ENCODE data around the gene CDC25A.
"Not testable (repeated sequence)": the region's sequence is repeated elsewhere in the genome, so short reads cannot be mapped to it uniquely, and the experiment has no call there.

Gene CDC25A

DNA sequence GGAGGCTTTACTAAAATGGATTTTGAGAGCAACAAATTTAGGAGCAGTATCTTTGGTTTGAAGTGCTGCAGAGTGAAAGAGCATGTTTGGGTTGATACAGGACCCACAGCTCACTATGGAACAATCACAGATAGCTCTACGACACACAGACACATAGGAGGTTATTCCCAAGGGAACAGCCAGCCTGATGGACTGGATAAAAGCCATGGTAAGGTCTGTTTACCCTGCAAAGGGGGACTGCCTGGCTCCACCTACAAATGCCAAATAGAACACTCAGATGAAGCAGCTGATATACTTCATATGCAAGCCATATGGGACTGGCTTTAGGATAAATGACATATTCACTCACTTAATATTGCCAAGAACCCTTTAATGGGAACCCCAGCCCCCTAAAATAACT is 75.4 kb downstream of the CDC25A start:
- no peaks in the 10 kb centered on the region for H4K20me1 ChIP-seq
- H3K9ac ChIP-seq: peak overlapping the region; percentile 1 to 67 (median 48); a peak in 17 of 22 replicates
- H3K27ac ChIP-seq: peak overlapping the region in 10 of 11 experiments; percentile 6 to 74 (median 53); a peak in 18 of 22 replicates
- no peak for TF ChIP-seq Cebpa-rat (IDR thresholded peaks at IDR 0.05)
- H3K36me3 ChIP-seq: peaks cover 0 to 12% (median 0%) of the 10 kb centered on the region in 11 experiments; a peak in 3 of 22 replicates
- H3K4me3 ChIP-seq: peak overlapping the region in 6 of 10 experiments; percentile 6 to 45 (median 32); a peak in 7 of 20 replicates
- H3K4me2 ChIP-seq: peak overlapping the region; percentile 74 to 88 (median 79)
- peaks cover 15 to 38% (median 21%) of the 10 kb centered on the region in 10 experiments for H3K4me1 ChIP-seq
- no peaks in the 10 kb centered on the region for H3K27me3 ChIP-seq
- H3K9me3 ChIP-seq (replicated peaks in 1 of 11): peaks cover 26 to 38% (median 32%) of the 10 kb centered on the region in 11 experiments

DNA sequence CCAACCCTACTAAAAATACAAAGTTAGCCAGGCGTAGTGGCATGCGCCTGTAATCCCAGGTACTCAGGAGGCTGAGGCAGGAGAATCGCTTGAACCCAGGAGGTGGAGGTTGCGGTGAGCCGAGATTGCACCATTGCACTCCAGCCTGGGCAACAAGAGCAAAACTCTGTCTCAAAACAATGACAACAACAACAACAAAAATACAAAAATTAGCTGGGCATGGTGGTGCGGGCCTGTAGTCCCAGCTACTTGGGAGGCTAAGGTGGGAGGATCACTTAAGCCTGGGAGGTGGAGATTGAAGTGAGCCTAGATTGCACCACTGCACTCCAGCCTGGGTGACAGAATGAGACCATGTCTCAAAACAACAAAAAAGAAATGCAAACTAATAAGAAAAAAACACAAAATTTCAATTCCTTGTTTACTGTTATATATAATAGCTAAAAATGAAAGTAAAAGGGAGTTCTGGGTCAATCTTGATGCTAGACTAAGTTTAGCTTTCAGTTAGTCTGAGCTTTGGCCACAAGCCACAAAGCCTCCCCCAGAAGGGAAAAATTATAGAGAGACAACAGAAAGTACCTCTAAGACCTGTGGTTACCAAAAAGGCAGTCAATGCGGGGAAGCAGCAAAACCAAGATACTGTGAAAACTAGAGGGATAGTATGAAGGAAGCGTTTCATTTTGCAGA is 76.0 kb downstream of the CDC25A start:
- H4K20me1 ChIP-seq, H3K27me3 ChIP-seq: not testable (repeated sequence)
- H3K27ac ChIP-seq: peak overlapping the region in 9 of 11 experiments; percentile 6 to 74 (median 55); a peak in 18 of 22 replicates
- peak overlapping the region; percentile 74 to 88 (median 79) for H3K4me2 ChIP-seq
- H3K36me3 ChIP-seq: peaks cover 0 to 12% (median 0%) of the 10 kb centered on the region in 11 experiments; a peak in 3 of 22 replicates
- peak overlapping the region; percentile 1 to 67 (median 48); a peak in 17 of 22 replicates for H3K9ac ChIP-seq
- peaks cover 26 to 38% (median 32%) of the 10 kb centered on the region in 11 experiments for H3K9me3 ChIP-seq (replicated peaks in 1 of 11)
- peak overlapping the region in 7 of 10 experiments; percentile 6 to 45 (median 26); a peak in 9 of 20 replicates for H3K4me3 ChIP-seq
- H3K4me1 ChIP-seq: peaks cover 14 to 33% (median 20%) of the 10 kb centered on the region in 10 experiments

DNA sequence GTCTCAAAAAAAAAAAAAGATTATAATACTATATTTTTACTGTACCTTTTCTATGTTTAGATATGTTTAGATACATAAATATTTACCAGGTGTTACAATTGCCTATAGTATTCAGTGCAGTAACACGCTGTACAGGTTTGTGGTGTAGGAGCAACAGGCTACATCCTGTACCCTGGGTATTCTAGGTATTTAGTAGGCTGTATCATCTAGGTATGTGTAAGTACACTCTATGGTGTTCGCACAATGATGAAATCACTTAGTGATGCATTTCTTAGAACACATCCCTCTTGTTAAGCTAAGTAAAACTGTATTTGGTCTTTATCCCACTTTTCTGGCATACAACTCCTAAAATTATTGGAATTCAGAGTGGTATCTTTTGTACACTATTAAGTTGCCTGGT is 77.8 kb downstream of the CDC25A start:
- no peak overlapping the region for H3K4me2 ChIP-seq
- TF ChIP-seq Cebpa-rat (IDR thresholded peaks at IDR 0.05): no peak
- H3K9ac ChIP-seq: no peak overlapping the region
- no peak overlapping the region for H3K27ac ChIP-seq
- no peaks in the 10 kb centered on the region for H3K27me3 ChIP-seq
- no peaks in the 10 kb centered on the region for H4K20me1 ChIP-seq
- no peak overlapping the region for H3K4me3 ChIP-seq
- H3K4me1 ChIP-seq: peaks cover 14 to 33% (median 20%) of the 10 kb centered on the region in 10 experiments
- H3K36me3 ChIP-seq: peaks cover 0 to 12% (median 0%) of the 10 kb centered on the region in 11 experiments; a peak in 3 of 22 replicates
- peaks cover 26 to 38% (median 32%) of the 10 kb centered on the region in 11 experiments for H3K9me3 ChIP-seq (replicated peaks in 1 of 11)

DNA sequence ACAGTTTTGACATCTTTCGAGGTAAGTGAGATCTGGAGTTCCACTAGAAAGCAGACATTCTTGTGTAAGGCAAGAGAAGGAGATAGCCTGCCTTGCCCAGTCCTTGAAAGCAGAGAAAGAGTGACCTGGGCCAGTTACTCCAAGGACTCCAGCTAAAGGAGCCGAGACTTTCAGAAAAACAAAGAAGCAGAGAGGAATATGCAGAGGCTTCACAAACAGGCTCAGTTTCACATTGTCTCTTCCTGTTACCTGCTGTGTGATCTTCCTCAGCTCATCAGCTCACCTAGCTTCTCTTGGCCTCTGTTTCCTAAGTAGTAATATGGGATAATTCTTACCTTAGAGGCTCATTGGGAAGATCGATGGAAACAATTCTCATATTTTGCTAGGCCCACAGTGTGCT is 81.0 kb downstream of the CDC25A start:
- no peak for TF ChIP-seq Cebpa-rat (IDR thresholded peaks at IDR 0.05)
- Histone ChIP-seq H3K4me2 (no peak overlapping the region), H3K27ac (no peak overlapping the region)

More for the DNA sequence above, 81.0 kb downstream of the CDC25A start:
- no peak overlapping the region for H3K4me3 ChIP-seq
- no peak overlapping the region for H3K9ac ChIP-seq
- H3K27me3 ChIP-seq: no peaks in the 10 kb centered on the region
- peaks cover 25 to 43% (median 31%) of the 10 kb centered on the region in 11 experiments for H3K9me3 ChIP-seq (replicated peaks in 1 of 11)
- H3K4me1 ChIP-seq: peaks cover 2 to 11% (median 4%) of the 10 kb centered on the region in 10 experiments; a peak in 14 of 20 replicates
- H3K36me3 ChIP-seq: peaks cover 0 to 12% (median 0%) of the 10 kb centered on the region in 11 experiments; a peak in 3 of 22 replicates
- H4K20me1 ChIP-seq: no peaks in the 10 kb centered on the region

All from BLaER1 treated with 17β-estradiol and CSF1 and Interleukin-3, amounts not matched to agents 10 nM and 100 nM (cell line).